ENCODE data around the gene RAB24.
A peak's percentile ranks its signal among the peaks of the same experiment; 100 is the strongest.
"Not testable (repeated sequence)": the region's sequence is repeated elsewhere in the genome, so short reads cannot be mapped to it uniquely, and the experiment has no call there.

Gene RAB24

DNA sequence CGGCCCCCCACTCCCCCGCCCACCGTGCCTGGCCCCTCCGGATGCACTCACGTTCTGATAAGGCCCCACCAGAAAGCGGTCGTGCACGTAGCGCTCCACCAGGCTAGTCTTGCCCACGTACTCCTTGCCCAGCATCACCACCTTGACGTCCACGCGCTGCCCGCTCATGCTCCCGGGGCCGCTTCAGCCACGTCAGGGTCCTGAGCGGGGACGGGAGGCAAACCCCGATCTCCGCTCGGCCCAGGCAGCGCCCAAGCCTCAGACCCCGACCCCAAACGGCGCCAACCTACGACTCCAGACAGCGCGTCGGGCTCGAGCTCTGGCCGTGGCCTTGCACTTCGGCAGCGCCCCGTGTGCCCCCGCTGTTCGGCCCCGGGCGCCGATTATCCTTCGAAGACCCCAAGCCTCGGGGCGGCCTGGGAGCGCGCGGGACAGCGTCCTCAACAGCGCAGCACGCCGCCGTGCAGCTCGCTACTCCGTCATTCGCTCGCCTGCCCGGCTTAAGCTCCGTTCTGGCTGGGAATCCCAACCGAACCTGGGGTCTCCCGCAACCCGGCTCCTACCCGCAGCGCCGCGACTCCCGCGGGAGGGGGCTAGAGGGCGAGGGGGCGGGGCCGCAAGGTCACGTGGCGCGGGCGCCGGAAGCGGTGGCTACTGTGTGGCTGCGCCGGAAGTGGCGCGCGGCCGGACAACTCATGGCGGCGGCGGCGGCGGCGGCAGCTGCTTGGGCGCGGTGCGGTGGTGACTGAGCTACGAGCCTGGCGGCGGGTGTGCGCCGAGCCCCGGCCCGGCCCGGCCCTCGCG, at the start of gene RAB24, which contains the start of gene PRELID1:
RAB24 (minus strand) TSS at position 599 of the 804 bp plus-strand sequence; CDS start at position 168, 431 bp downstream.
PRELID1 (plus strand) TSS at position 679 of the 804 bp plus-strand sequence. CDS start 187 bp downstream, outside the sequence.
- DNase-seq (ENCODE audit: low read depth), result no peak

DNA sequence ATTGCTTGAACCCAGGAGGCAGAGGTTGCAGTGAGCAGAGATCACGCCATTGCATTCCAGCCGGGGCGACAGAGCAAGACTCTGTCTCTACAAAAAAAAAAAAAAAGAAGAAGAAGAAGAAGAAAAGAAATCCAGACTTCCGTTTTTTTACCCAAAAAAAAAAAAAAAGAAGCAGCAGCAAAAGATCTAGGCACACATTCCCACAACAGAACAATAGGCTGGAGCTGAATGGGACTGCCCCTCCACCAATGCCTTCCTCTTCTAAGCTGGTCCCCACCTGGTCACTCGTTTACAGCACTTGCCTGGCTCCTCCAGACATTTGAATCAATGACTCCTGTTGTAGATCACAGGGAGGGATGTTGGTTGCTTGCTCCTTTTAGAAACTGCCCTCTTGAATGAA, 49.6 kb upstream of the RAB24 start:
- DNase-seq (ENCODE audit: low read depth), result no peak

DNA sequence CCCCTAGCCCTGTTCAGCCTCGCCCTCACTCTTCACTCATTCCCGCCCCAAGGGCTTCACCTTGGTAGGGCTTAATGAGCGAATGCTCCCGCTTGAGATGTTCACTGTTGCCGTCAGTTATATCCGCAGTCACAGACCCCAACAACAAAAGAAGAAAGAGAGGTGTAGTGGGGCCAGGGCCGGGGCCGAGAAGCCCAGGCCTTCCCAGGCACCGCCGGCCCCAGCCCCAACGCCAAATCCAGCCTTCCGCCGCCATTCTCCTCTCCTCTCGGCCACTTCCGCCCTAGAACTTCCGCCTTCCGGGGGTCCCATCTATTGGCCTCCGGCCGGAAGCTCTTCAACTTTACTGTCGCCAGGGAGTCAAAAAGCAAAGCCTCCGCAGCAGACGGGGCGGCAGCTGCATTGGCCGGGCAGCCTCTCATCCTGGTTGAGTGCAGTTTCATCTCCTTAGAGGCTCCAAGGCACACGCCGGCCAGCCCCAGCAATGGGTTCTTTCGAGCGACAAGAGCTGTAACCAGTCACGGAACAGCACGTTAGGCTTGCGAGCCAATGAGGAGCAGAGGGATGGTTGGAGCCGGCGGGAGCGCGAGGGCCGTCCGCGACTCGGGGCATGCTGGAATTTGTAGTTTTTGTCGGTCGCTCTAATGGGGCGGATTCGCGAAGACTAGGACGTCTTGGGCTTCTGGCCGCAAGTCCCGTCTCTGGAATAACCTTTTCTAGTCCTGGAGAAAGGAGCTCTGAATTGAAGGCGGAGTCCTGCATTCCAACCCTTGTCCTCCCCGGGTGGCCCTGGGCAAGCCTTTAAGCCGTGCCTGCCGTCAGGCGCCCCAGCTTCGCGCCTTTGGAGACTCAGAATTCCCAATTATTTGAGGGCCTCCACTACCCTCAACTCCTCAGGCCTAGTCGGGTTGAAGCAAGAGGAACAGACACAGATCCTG, 48.1 kb upstream of the RAB24 start, which contains the start of gene LMAN2:
LMAN2 (minus strand) TSS at position 277 of the 938 bp plus-strand sequence; CDS start at position 256, 21 bp downstream.
- peak; percentile 90 for DNase-seq (ENCODE audit: low read depth)

DNA sequence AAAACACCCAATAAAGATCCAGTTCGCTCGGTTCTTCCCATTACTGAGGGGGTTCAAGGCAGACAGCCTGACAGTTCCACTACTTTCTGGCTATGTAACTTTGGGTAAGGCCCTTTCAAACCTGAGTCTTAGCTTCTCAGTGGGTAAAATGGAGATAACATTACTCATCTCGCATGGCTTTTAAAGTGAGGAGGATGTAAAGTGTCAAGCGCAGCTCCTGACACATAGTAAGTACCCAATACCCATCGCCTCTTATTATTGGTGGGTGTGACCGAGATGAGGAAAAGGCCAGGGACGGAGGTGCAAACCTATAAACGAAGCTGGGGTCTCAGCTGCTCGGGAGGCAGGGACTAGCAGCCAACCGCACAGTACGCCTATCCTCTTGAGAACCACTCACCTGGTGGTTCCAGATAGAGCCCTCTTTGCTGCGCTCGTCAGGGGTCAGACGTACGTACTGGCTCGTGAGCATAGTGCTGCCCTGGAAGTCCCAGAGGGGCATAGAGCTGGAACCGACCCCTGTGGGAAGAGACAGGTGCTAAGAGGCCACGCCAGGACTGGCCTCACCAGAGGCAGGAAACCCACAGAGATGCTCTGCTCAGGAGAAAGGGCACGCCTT, 47.4 kb upstream of the RAB24 start:
- DNase-seq (ENCODE audit: low read depth), result no peak

DNA sequence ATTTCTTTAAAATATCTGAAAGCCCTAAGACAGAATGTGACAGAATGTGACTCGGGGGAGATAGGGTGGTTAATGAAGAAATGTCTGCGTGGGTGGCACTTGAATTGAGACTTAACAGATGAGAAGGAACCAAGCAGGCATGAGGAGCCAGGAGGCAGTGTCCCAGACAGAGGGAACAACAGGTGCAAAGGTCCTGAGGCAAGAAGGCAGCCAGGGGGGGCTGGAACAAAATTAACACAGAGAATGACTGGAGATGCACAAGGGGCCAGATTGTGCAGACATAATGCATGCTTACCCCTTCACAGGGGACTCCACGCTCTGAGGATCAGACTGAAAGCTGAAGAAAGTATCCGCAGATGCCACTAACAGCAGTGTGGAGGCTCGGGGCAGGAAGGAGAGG, 46.2 kb upstream of the RAB24 start:
- DNase-seq (ENCODE audit: low read depth), result no peak

DNA sequence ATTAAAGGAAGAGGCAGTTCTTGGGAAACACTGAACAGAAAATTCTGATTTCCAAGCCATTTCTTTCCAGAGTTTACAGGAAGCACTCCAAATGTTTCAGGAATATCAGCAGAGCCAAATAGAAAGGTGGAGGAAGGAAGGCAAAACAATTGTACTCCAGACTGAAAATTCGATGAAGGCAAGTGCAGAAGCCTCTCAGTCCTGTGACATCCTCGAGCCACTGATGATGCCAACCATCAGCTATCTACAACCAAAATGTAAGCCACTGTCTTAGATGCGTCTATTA, 45.8 kb upstream of the RAB24 start:
- no peak for DNase-seq (ENCODE audit: low read depth)

DNA sequence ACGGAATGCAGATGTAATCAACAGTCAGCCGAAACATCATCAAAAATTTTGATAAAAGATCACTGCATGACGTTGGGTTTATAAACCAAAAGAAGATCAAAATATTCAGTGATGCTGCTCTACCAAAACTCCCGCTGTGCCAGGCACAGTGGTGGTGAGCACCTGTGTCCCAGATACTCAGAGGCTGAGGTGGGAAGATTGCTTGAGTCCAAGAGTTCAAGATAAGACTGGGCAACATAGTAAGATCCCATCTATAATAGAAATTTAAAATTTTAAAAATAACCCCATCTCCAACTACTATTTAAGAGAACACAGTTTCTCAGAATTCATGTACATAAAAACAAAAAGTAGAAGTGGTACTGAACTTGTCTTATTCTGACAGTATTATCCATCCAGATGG, 44.2 kb upstream of the RAB24 start:
- DNase-seq (ENCODE audit: low read depth), result no peak

DNA sequence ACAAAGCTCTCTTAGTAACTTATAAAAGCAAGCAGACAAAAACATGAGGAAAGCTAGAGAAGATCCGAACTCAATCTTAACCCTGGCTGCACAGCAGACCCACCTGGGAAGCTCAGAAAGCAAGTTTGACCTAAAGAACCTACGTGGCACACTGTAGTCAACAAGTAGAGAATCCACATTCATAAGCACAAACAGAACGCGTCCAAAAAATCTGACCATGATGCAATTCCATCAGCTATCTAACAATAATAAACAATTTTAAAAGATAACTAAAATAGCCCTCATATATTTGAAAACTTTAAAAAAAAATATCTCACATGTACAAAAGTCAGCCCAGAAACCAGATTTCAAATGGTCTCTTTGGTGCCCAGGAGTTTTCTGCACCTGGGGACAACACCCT, 43.3 kb upstream of the RAB24 start:
- DNase-seq (ENCODE audit: low read depth), result no peak

DNA sequence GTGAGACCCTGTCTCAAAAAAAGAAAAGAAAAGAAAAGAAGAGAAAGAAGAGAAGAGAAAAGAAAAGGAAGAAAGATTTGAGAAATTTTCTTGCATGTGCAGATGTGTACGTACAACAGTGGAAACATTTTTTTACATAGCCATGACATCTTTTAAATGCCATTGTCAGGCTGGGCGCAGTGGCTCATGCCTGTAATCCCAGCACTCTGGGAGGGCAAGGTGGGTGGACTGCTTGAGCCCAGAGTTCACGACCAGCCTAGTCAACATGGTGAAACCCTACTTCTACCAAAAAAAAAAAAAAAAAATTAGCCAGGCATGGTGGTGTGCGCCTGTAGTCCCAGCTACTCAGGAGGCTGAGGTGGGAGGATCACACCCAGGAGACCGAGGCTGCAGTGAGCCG, 41.4 kb upstream of the RAB24 start:
- no peak for DNase-seq (ENCODE audit: low read depth)

DNA sequence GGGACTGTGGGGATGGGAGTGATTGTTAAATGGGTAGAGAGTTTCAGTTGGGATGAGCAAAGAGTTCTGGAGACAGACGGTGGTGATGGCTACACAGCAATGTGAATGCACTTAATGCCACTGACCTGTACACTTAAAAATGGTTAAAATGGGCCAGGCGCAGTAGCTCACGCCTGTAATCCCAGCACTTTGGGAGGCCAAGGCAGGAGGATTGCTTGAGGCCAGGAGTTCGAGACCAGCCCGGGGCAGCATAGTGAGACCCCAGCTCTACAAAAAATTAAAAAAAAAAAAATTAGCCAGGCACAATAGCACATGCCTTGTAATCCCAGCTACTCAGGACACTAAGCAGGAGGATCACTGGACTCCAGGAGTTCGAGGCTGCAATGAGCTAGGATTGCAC, 40.3 kb upstream of the RAB24 start:
- DNase-seq (ENCODE audit: low read depth), result no peak

DNA sequence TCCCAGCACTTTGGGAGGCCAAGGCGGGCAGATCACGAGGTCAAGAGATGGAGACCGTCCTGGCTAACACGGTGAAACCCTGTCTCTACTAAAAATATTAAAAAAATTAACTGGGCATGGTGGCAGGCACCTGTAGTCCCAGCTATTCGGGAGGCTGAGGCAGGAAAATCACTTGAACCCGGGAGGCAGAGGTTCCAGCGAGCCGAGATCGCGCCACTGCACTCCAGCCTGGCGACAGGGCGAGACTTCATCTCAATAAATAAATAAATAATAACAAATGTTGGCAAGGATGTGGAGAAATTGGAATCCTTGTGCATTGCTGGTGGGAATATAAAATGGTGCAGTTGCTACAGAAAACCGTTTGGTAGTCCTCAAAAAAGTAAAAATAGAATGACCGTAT, 39.5 kb upstream of the RAB24 start:
- not testable (repeated sequence) for DNase-seq (ENCODE audit: low read depth)

DNA sequence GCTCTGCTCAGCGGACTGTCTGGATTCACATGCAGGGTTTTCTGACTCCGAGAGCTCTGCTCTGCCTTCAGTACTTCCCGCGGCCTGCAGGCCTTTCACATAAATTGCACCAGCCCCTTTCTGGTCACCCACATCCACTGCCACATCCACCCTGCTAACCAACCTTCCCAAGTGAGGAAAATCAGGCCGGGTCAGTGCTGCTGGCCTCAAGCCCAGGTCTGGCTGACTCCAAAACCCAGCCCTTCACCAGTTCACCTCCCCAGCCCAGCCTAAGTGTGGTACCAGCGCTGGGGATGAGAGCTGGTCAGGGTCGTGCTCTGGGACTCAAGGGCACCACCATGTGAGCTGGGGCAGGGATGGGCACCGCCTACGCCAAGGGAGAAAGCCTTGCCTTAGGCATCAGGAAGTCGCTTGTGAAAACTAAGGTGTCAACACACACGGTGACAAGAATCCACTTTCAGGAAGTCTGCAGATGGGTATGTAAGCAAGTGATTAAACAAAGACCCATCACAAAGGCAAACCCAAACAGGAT, 35.7 kb upstream of the RAB24 start:
- DNase-seq (ENCODE audit: low read depth), result no peak

DNA sequence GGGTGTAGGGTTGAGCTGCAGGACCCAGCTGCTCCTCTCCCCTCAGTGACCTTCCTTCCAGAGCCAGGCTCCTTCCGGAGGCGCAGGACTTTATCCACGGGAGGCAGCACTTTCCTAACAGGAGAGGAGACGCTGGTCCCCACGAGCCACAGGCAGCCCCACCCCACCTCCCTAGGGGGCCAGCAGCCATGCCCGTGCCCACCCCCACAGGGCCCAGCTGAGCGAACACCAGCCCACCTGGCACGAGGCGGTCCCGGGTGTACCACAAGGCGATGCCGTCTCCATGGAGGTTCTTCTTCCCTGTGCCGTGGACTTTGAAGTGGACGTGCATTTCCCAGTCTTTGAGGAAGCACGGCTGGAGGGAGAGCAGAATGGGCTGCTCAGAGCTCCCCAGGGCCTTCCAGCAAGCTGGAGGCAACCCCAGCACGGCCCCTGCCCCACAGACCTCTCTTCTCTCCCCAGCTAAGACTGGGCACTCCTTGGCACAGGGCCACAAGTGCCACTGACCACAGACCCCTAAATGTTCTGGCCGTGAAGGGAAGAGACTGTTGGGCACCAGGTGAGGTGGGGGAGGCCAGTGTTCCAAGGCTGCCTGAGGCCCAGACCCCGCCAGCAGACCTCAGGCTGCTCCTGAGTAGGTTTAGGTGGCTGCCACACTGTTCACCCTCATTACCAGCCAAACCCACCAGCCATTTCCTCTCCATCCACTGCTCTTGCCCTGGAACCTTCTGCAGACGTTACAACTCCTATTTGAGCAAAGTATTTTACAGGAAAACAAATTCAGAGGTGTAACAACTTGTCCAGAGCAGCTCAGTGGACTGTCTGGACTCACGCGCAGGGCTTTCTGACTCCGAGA, 35.0 kb upstream of the RAB24 start:
- DNase-seq (ENCODE audit: low read depth), result no peak

DNA sequence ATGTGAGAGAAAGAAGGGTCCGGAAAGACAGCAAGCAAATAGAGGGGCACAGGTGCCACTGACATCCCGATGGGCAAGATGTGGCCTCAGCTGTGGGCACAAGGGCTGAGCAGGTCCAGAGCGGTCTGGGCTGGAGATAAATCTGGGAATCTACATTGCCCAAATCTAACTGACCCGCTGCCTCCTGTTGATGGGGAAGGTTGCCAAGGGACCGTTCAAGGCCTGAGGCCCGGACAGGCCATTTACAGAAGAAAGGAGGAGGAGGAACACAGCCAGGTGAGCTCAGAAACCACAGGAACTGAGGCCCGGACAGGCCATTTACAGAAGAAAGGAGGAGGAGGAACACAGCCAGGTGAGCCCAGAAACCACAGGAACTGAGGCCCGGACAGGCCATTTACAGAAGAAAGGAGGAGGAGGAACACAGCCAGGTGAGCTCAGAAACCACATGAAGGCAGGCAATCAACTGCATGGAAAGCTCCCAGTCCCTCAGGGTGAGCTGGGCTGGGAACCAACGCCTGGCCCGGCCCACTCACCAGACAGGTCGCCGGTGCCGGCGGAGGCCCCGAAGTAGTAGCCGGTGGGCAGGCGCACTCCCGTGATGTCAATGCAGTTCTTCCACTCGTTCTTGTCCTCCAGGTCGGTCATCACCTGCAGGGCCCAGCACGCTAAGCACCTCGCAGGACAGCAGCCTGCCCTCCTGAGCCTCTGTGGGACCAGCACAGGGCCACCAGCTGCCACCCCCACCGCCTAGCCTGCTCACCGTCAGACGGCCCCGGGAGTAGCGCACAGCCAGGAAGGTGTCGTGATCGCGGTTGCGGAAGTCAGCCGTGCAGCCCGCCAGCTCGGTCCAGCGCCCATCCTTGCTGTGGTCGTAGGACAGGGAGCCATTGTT, 33.3 kb upstream of the RAB24 start:
- no peak for DNase-seq (ENCODE audit: low read depth)

DNA sequence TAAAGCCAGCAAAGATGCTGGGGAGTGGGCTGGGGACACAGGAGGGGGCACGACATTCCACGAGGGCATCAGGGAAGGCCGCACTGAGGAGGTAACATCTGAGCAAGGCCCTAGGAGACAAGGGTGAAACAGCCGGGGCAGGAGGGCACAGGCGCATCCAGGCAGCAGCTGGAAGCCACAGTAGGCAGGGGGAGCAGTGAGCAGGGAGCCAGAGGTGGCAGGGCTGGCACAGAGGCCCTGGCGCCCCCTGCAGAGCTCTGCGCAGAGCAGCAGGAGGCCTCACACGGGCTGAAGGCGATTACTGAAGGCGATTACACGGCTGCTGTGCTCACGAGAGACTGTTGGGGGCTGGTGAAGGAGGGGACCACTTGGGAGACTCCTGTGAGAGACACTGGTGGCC, 32.6 kb upstream of the RAB24 start:
- no peak for DNase-seq (ENCODE audit: low read depth)

DNA sequence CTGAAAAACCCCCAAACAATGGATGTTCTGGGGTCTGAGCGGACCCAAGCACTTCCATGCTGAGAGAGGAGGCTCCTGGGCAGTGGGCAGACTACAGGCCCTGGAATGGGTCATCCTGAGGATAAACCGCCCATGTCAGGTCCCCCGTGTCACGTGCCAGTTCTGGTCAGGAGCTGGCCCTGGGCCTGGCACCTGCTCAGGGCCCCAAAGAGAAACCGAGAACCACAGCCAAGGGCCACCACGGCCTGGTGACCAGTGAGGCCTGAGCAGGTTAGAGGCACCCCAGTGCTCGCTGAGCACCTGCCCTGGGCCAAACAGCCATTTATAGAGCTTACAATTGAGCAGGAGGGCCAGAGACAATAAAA, 32.2 kb upstream of the RAB24 start:
- DNase-seq (ENCODE audit: low read depth), result no peak

DNA sequence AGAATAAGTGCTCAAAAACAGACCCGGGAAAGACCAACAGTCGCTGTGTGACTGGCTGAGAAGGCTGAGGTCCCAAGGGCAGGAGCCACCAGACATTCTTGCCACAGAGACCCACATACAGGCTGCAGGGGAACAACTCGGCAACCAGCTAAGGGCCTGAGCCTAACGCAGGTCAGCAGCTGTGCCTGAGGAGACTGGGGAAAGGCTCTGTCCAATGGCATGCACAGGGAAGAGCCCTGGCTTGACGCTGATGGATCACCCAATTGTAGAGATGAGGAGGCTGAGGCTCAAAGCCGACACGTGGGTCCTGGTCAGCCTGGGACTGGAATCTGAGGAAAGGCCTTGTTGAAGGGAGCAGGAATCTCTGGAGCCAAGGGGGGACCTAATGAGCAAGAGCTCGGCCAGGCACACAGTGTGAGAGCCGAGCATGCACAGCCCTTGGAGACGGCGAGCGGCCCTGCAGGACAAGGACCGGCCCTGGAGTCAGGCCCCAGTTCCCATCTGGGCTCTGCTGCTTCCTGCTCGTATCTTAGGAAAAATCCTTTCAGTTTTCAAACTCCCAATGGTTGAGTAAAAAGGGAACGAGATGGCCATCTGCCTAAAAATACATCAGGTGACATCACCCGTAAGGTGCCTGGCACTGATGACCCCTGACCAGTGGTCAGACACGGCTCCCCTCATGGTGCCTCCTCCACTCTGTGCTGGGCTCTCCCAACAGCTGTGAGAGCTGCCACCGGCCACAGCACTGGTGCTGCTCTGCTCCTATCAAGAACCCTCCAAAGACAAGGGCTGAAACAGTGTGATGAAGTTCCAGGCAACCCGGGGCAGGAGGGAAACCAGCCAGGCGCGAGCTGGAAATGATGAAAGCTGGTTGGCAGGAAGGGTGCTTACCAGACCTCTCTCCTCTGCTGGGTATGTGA, 31.5 kb upstream of the RAB24 start:
- no peak for DNase-seq (ENCODE audit: low read depth)

DNA sequence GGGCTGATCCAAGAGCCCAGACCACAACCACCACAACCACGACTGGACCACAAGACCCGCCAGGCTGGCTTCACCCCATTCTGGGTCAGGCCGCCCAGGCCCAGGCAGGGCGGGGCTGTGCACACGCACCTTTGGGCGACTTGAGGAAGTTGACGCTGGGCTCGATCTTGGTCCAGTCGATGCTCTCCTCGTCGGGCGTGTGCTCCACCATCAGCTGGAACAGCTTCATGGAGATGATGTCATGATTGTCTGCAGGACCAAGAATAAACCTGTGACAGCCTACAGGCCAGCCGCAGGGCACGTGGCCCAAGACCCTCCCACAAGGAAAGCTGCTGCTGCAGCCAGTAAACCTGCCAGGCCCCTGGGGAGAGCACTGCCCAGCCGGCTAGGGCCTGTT, 30.6 kb upstream of the RAB24 start:
- DNase-seq (ENCODE audit: low read depth), result no peak

DNA sequence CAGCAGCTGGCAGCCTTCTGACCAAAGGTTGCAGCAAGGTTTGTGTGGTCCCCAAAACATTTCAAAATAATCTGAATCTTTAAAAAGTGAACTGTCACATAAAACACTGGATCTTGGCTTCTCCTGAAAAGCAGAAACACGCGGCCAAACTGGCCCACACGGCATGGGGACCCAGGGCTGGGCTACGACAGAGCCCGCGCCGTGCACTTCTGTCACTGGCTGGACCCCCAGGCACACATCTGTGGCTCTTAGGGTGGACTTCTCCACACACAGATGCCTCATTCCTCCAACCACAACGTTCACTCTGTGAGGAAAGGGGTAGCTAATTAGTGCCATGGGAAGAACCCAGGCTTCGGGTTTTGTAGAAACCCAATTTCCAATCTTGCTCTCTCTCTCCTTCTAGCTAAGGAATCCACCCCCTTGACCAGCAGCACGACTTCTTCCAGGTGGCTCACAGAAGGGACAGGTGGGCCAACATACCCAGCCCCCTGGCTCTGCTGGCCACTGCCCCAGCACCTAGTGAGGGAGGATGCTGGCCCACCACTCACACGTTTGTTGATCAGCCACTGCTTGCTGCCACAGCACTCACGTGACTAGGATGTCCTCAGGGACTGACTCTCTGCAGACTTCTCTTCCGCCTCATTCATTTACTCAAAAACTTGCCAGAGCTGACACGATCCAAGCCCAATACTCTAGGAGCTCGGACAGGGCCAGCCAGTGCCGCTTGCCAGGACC, 30.1 kb upstream of the RAB24 start:
- no peak for DNase-seq (ENCODE audit: low read depth)
